Suprapubic skin (tissue), 3 donors: ENCODE measurements around the gene RGP1.

Source experiments
- CTCF ChIP-seq, 2 donors: fragments of 200-600 bp in 1 of 2; fragments of 450-650 bp in 1 of 2; sonication (generic) in 1 of 2; IDR thresholded peaks; one replicate each; pipeline ENCODE4 v1.5.1; 2016 to 2019; ENCODE audit warnings: antibody characterized with exemption in 2 of 2, mild to moderate bottlenecking in 1 of 2, moderate library complexity in 1 of 2
- POLR2AphosphoS5 ChIP-seq, 3 donors: sonication (generic); formaldehyde crosslinking; IDR thresholded peaks; one replicate each; pipeline ENCODE4 v1.6.1; 2017; ENCODE audit warnings: antibody characterized with exemption in 3 of 3

GRCh38 chr9:35748858-35749514 lies at the start of gene RGP1, which contains the start of gene GBA2:
- TF ChIP-seq POLR2AphosphoS5 (IDR thresholded peaks at IDR 0.05) (peak in 2 of 3 donors; percentile 7 to 20), CTCF (IDR thresholded peaks at IDR 0.05) (no peak)
